OCI-LY1 (cell line): ENCODE results near the gene RNASE8.

Experiments
- H2AFZ ChIP-seq: fragments of 200-600 bp; sonication (generic), shearing (Covaris generic); 2 replicates; pipeline ENCODE4 v1.6.0; 2014; ENCODE audit warnings: antibody characterized with exemption, mild to moderate bottlenecking, low read length
- H3F3A ChIP-seq: fragments of 200-600 bp; sonication (generic), shearing (Covaris generic); 2 replicates; pipeline ENCODE4 v1.6.0; 2014; ENCODE audit warnings: mild to moderate bottlenecking, antibody characterized with exemption, low read length, moderate library complexity; ENCODE audit not compliant: insufficient read depth
- H3K27ac ChIP-seq: fragments of 200-600 bp; sonication (generic); 2 replicates; pipeline ENCODE4 v1.5.1; 2014; ENCODE audit warnings: low read length, mixed run types, mild to moderate bottlenecking, low read depth; ENCODE audit not compliant: poor library complexity, severe bottlenecking
- H3K27me3 ChIP-seq: fragments of 200-600 bp; sonication (generic); 2 replicates; pipeline ENCODE4 v1.6.0; 2014; ENCODE audit warnings: antibody characterized with exemption, mild to moderate bottlenecking, low read length, moderate library complexity; ENCODE audit not compliant: insufficient read depth
- H3K36me3 ChIP-seq: fragments of 200-600 bp; sonication (generic); 2 replicates; pipeline ENCODE4 v1.6.1; 2014; ENCODE audit warnings: mild to moderate bottlenecking, antibody characterized with exemption, low read length, moderate library complexity, mixed read lengths; ENCODE audit not compliant: insufficient read depth
- H3K4me1 ChIP-seq: fragments of 200-600 bp; sonication (generic); 2 replicates; pipeline ENCODE4 v1.5.1; 2014; ENCODE audit warnings: mild to moderate bottlenecking, low read length, moderate library complexity; ENCODE audit not compliant: insufficient read depth, severe bottlenecking
- H3K4me2 ChIP-seq: fragments of 200-600 bp; sonication (generic), shearing (Covaris generic); 2 replicates; pipeline ENCODE4 v1.6.1; 2014; ENCODE audit warnings: low read length
- H3K4me3 ChIP-seq: fragments of 200-600 bp; sonication (generic); 2 replicates; pipeline ENCODE4 v1.5.1; 2014; ENCODE audit warnings: low read length, low read depth, mild to moderate bottlenecking, mixed read lengths; ENCODE audit not compliant: poor library complexity, severe bottlenecking
- H3K79me2 ChIP-seq: fragments of 200-600 bp; shearing (Covaris generic); 2 replicates; pipeline ENCODE4 v1.6.1; 2016; ENCODE audit warnings: mixed run types, low read length, mixed read lengths; ENCODE audit not compliant: insufficient read depth
- H3K9ac ChIP-seq: fragments of 200-600 bp; sonication (generic), shearing (Covaris generic); 2 replicates; pipeline ENCODE4 v1.6.1; 2014; ENCODE audit warnings: mild to moderate bottlenecking, low read length, mixed read lengths
- H3K9me2 ChIP-seq: fragments of 200-600 bp; sonication (generic), shearing (Covaris generic); 2 replicates; pipeline ENCODE4 v1.6.1; 2014; ENCODE audit warnings: low read depth, mild to moderate bottlenecking, low read length, mixed read lengths
- H3K9me3 ChIP-seq: fragments of 200-600 bp; shearing (Covaris generic); 2 replicates; pipeline ENCODE4 v1.6.1; 2014; ENCODE audit warnings: low read length, mixed read lengths
- H4K20me1 ChIP-seq: fragments of 200-600 bp; sonication (generic), shearing (Covaris generic); 2 replicates; pipeline ENCODE4 v1.6.0; 2016; ENCODE audit warnings: mild to moderate bottlenecking, low read length; ENCODE audit not compliant: insufficient read depth
- EZH2 ChIP-seq: fragments of 200-600 bp; sonication (generic), shearing (Covaris generic); IDR thresholded peaks from 2 replicates; pipeline ENCODE4 v1.8.0; 2017; ENCODE audit warnings: borderline replicate concordance, mixed run types, mild to moderate bottlenecking, antibody characterized with exemption, low read length, moderate library complexity, mixed read lengths
- TF ChIP-seq, protein P1 (sequence below): fragments of 200-600 bp; sonication (generic), shearing (Covaris generic); IDR thresholded peaks from 2 replicates; pipeline ENCODE4 v1.5.1; 2017; ENCODE audit warnings: mild to moderate bottlenecking, antibody characterized with exemption, low read length, moderate library complexity, mixed read lengths

The RNASE8 gene

DNA sequence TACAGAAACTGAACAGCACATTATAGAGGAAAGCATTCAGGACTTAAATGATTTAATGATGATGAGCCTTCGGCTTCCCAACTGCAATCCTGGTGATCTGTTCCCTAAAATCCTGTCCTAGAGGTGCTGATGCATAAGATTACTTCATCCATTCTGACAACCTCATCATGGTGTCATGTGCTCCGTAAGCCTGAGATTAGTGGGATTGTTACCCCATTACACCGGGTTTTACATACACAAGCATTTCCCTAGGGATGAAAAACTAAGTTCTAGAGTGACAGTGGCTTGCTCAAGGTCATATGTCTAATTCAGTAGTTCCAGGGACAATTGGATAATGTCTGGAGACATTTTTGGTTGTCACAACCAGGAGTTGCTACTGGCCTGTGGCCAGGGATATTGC, 20.5 kb upstream of the RNASE8 start:
- H3K4me3 ChIP-seq: no peak overlapping the region
- H3K27me3 ChIP-seq: no peaks in the 10 kb centered on the region; the same call in 1 of the 2 replicates
- H3F3A ChIP-seq: no peaks in the 10 kb centered on the region
- TF ChIP-seq EZH2: no peak
- TF ChIP-seq, protein P1, sequence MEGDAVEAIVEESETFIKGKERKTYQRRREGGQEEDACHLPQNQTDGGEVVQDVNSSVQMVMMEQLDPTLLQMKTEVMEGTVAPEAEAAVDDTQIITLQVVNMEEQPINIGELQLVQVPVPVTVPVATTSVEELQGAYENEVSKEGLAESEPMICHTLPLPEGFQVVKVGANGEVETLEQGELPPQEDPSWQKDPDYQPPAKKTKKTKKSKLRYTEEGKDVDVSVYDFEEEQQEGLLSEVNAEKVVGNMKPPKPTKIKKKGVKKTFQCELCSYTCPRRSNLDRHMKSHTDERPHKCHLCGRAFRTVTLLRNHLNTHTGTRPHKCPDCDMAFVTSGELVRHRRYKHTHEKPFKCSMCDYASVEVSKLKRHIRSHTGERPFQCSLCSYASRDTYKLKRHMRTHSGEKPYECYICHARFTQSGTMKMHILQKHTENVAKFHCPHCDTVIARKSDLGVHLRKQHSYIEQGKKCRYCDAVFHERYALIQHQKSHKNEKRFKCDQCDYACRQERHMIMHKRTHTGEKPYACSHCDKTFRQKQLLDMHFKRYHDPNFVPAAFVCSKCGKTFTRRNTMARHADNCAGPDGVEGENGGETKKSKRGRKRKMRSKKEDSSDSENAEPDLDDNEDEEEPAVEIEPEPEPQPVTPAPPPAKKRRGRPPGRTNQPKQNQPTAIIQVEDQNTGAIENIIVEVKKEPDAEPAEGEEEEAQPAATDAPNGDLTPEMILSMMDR: no peak
- no peak overlapping the region for H3K27ac ChIP-seq
- H2AFZ ChIP-seq: no peak overlapping the region
- H3K4me2 ChIP-seq: no peak overlapping the region
- no peaks in the 10 kb centered on the region for H4K20me1 ChIP-seq
- no peaks in the 10 kb centered on the region for H3K4me1 ChIP-seq
- H3K36me3 ChIP-seq: no peaks in the 10 kb centered on the region
- no peaks in the 10 kb centered on the region for H3K9me3 ChIP-seq
- no peak overlapping the region for H3K9ac ChIP-seq
- H3K9me2 ChIP-seq: no peaks in the 10 kb centered on the region
- H3K79me2 ChIP-seq: no peaks in the 10 kb centered on the region

DNA sequence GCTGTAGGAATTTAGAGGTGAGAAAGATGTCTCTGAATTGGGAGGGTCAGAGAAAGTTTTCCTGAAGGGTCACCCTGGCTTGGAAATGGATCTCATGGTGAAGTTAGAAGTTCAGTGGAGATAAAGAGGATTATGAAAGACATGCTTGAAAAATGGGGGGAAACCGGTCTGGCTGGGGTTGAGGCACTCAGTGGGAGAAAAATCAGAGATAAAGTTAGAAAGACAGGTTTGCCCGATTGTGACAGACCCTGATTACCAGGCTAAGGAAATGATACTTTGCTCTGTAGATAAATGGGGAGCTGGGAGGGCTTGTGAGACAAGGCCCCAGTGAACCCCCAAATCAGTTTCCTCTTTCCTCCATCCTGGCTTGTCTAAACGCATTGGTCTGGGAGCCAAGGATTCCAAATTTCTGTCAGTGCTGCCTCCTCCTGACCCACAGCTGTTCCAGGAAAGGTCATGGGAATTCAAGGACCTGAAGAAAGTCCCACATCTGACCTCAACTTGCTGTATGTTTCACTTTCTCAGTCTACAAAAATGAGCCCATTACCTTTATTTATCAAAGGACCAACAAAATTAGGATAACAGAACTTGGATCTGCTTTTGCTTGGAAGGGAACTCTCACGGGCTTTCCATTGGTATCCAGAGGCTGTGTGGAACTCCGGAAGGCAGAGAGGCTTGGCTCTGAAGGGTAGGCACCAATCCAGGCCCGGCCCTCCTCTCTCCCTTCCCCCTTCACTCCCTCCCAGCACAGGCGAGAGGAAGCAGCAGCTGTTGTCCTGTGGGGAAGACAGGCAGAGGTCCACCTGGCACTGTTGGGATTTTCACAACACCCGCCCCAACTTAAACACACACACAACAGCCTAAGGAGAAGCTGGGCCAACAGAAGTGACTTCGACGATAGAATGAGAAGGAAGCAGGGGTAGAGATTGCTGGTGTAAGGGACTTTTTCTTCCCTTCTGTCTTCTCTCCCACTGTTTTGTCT, 18.9 kb upstream of the RNASE8 start:
- Histone ChIP-seq H3K4me1 (no peaks in the 10 kb centered on the region), H3K4me3 (no peak overlapping the region), H3K9ac (no peak overlapping the region), H3K79me2 (no peaks in the 10 kb centered on the region), H3K27ac (no peak overlapping the region), H3K9me3 (no peaks in the 10 kb centered on the region), H4K20me1 (no peaks in the 10 kb centered on the region), H3K4me2 (no peak overlapping the region), H3K27me3 (no peaks in the 10 kb centered on the region; the same call in 1 of the 2 replicates), H3K9me2 (no peaks in the 10 kb centered on the region), H2AFZ (no peak overlapping the region), H3K36me3 (no peaks in the 10 kb centered on the region), H3F3A (no peaks in the 10 kb centered on the region)
- TF ChIP-seq EZH2: no peak
- TF ChIP-seq, protein P1: no peak

DNA sequence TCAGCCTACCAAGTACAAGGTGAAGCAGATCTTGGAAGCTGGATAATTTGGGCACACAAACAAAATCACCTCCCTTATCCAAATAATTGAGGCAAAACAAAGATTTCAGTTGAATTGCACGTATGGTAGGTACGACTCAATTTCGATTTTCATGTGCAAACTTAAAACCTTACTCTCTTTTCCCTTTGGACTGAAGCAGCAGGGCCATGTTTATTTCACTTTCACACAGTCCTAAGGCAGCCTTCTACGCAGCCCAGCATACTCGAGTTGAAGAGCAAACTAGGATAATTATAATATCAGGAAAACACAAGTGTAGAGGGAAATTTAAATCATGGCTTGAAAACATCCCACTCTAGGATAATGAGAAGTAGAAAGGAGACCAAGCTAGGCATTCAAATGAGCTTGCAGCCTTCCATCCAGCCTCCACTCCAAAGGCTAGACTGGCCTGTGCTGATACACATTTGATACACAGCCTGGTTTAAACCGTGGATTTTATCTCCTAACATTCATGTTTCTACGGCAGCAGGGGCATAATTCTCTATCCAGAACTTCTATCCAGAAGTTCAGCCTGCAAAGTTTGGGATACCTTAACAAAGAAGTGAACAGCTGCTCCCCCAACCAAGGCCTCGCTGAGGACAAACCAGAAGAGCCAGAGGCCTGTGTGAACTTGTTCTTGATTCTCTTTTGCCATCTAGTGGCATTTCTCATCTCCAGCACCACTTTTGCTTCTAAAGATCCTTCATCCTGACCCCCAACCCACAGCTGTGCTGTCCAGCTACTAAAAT, 17.8 kb upstream of the RNASE8 start:
- Histone ChIP-seq H3K9ac (no peak overlapping the region), H3K9me2 (no peaks in the 10 kb centered on the region), H3K79me2 (no peaks in the 10 kb centered on the region), H3K4me1 (no peaks in the 10 kb centered on the region), H2AFZ (no peak overlapping the region), H3K27ac (no peak overlapping the region), H4K20me1 (no peaks in the 10 kb centered on the region), H3K4me3 (no peak overlapping the region), H3K4me2 (no peak overlapping the region), H3F3A (no peaks in the 10 kb centered on the region), H3K27me3 (no peaks in the 10 kb centered on the region; the same call in 1 of the 2 replicates), H3K36me3 (no peaks in the 10 kb centered on the region), H3K9me3 (no peaks in the 10 kb centered on the region)
- TF ChIP-seq EZH2: no peak
- TF ChIP-seq, protein P1: peak; percentile 60; the same call in 1 of the 2 replicates
